Stimulated activated CD4-positive, alpha-beta T cell treated with anti-CD3 and anti-CD28 coated beads, Interleukin-2, amount 100 ng/mL, for 48 hours (primary cell): Measurements from ENCODE around the gene ESR2.
"Not testable (repeated sequence)": the region's sequence is repeated elsewhere in the genome, so short reads cannot be mapped to it uniquely, and the experiment has no call there.

Experiments
- DNase-seq, 2 donors: peaks; one replicate each; pipeline ENCODE4 v3.0.0-alpha.2; 2020

The ESR2 gene

GRCh38 chr14:64123241-64123822 is 170.8 kb downstream of the ESR2 start:
- no peak for DNase-seq

- no peak for DNase-seq
Observed at GRCh38 chr14:64119980-64120379, 174.2 kb downstream of the ESR2 start.

- no peak for DNase-seq
Observed at GRCh38 chr14:64119500-64119899, 174.7 kb downstream of the ESR2 start.

GRCh38 chr14:64118892-64119291 is 175.3 kb downstream of the ESR2 start:
- no peak for DNase-seq

GRCh38 chr14:64118403-64118742 is 175.8 kb downstream of the ESR2 start:
- DNase-seq = not testable (repeated sequence)

GRCh38 chr14:64117671-64118402 is 176.3 kb downstream of the ESR2 start:
- no peak for DNase-seq

- no peak for DNase-seq
Observed at GRCh38 chr14:64115401-64115800, 178.8 kb downstream of the ESR2 start.

- no peak for DNase-seq
Observed at GRCh38 chr14:64114796-64115195, 179.4 kb downstream of the ESR2 start.

GRCh38 chr14:64114166-64114565 is 180.0 kb downstream of the ESR2 start:
- no peak for DNase-seq

GRCh38 chr14:64112867-64113678 is 181.1 kb downstream of the ESR2 start:
- no peak for DNase-seq

- no peak for DNase-seq
Observed at GRCh38 chr14:64110802-64111201, 183.4 kb downstream of the ESR2 start.

GRCh38 chr14:64109819-64110554 is 184.2 kb downstream of the ESR2 start:
- DNase-seq = no peak

- DNase-seq = no peak
Observed at GRCh38 chr14:64107438-64107837, 186.7 kb downstream of the ESR2 start.

- DNase-seq = no peak
Observed at GRCh38 chr14:64098120-64098519, 196.1 kb downstream of the ESR2 start.

- peak; percentile 8 to 9 for DNase-seq
Observed at GRCh38 chr14:64095620-64096019, 198.6 kb downstream of the ESR2 start.

- DNase-seq = no peak
Observed at GRCh38 chr14:64092940-64093339, 201.2 kb downstream of the ESR2 start.

- DNase-seq = no peak
Observed at GRCh38 chr14:64092338-64092737, 201.8 kb downstream of the ESR2 start.

GRCh38 chr14:64091217-64091616 is 203.0 kb downstream of the ESR2 start:
- no peak for DNase-seq

GRCh38 chr14:64089920-64090319 is 204.3 kb downstream of the ESR2 start:
- DNase-seq = no peak

GRCh38 chr14:64088647-64088964 is 205.6 kb downstream of the ESR2 start:
- DNase-seq = no peak

GRCh38 chr14:64082837-64083236 is 211.3 kb downstream of the ESR2 start:
- DNase-seq = no peak

GRCh38 chr14:64081174-64081746 is 212.9 kb downstream of the ESR2 start:
- no peak for DNase-seq

GRCh38 chr14:64080452-64080851 is 213.7 kb downstream of the ESR2 start:
- no peak for DNase-seq
